ENCODE results near the gene FGGY. TPM values are rescaled to one million over a fixed set of nuclear protein-coding genes. Genes with fewer than 3 reads are reported as not detected.

Gene FGGY
- polyA plus RNA-seq, 3 donors = 22.8 to 26.2 (median 26.1) TPM

DNA sequence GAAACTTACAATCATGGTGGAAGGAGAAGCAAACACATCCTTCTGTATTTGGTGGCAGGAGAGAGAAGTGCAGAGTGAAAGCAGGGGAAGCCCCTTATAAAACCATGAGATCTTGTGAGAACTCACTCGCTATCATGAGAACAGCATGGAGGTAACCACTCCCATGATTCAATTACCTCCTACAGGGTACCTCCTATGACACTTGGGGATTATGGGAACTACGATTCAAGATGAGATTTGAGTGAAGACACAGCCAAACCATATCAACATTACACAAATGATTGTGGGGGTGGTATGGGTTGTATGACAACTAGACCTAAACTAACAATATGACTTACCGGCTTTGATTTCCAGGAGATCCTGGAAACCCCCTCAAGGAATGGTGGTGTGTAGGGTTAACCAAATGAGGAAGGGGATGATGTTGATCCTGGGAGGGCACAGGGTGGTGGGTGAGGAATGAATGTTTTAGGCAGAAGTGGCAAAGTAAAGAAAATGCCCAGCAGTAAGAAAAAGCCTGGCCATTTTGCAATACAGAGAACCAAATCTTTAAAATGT, 80.5 kb downstream of the FGGY start:
- no peak for DNase-seq (ENCODE audit: low read depth in 3 of 3, low spot score in 2 of 3)

DNA sequence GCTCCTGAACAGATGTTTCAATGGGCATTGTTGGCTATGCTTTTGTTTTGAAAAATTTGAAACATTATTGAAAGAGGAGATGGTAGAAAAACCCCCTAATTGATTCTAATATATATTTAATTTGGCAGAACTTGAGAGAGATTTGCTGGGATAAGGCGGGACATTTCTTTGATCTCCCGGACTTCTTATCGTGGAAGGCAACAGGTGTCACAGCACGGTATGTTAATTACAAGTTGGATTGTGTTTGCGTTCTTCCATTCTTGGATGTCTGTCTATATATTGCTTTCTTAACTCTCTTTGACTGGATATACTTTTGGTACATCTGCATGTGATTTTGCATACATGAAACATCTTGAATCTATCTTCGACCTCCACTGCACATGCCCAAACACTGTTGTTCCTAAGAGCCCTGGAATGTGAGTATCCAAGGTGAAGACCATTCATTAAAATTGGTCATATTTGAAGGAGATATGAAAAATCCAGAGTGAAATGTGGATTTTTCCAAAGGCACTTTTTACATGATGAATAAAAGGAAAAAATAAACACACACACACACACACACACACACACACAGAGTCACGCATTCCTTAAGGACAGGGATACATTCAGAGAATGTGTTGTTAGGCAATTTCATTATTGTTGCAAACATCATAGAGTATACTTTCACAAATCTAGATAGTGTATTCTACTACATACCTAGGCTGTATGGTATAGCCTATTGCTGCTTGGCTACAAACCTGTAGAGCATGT, 81.9 kb downstream of the FGGY start:
- DNase-seq (ENCODE audit: low read depth in 3 of 3, low spot score in 2 of 3) = no peak

GRCh38 chr1:59379371-59379728, 82.5 kb downstream of the FGGY start:
- no peak for DNase-seq (ENCODE audit: low read depth in 3 of 3, low spot score in 2 of 3)

- no peak for DNase-seq (ENCODE audit: low read depth in 3 of 3, low spot score in 2 of 3)
These were observed 87.1 kb downstream of the FGGY start for GRCh38 chr1:59383963-59384362.

DNA sequence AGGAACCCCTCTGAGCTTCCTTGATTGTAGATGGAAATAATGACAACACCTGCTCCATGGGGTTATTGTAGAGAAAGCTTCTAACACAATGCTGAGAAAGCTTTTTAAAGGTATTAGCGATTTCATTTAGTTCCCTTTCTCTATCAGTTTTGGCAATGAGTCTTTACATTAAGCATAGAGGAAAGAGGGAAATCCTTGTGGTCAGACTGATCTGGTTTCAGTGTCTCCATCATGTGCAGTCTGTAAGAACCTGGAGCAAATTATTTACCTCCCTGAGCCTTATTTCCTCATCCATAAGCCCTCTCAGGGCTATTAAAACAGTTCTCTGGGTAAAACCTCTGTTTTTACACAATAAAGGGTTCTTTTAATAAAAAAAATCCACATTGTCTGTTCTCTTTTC, 87.5 kb downstream of the FGGY start:
- DNase-seq (ENCODE audit: low read depth in 3 of 3, low spot score in 2 of 3) = no peak

DNA sequence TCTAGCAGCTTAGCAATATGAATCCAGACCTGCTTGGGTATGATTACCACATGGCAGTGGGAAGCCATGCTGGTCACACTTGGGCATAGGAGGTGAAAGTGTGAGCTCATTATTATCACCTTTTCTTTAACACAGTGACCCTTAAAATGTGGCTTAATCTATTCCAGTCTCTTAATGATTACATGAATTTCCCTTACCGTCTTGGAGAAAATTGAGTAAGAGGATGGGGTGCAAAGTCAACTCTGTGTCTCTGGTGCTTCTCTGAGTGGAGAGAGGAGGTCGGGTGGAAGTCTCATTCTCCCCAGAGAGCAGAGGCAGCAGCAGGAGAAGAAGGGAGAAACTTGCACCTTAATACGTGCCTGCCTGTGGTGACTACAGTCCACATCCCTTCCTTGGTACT, 91.3 kb downstream of the FGGY start:
- DNase-seq (ENCODE audit: low read depth in 3 of 3, low spot score in 2 of 3) = no peak

- no peak for DNase-seq (ENCODE audit: low read depth in 3 of 3, low spot score in 2 of 3)
These were observed 93.0 kb downstream of the FGGY start for GRCh38 chr1:59389847-59390246.

GRCh38 chr1:59390307-59390706, 93.4 kb downstream of the FGGY start:
- DNase-seq (ENCODE audit: low read depth in 3 of 3, low spot score in 2 of 3) = no peak

- DNase-seq (ENCODE audit: low read depth in 3 of 3, low spot score in 2 of 3) = no peak
These were observed 94.6 kb downstream of the FGGY start for GRCh38 chr1:59391212-59392179.

- peak; percentile 76 to 80 (median 78) for DNase-seq (ENCODE audit: low read depth in 3 of 3, low spot score in 2 of 3)
These were observed 96.6 kb downstream of the FGGY start for GRCh38 chr1:59393211-59394180.

GRCh38 chr1:59394706-59395425, 98.0 kb downstream of the FGGY start:
- DNase-seq (ENCODE audit: low read depth in 3 of 3, low spot score in 2 of 3) = no peak

- no peak for DNase-seq (ENCODE audit: low read depth in 3 of 3, low spot score in 2 of 3)
These were observed 99.5 kb downstream of the FGGY start for GRCh38 chr1:59396387-59396786.

GRCh38 chr1:59397139-59397858, 100.4 kb downstream of the FGGY start:
- DNase-seq (ENCODE audit: low read depth in 3 of 3, low spot score in 2 of 3) = no peak

DNA sequence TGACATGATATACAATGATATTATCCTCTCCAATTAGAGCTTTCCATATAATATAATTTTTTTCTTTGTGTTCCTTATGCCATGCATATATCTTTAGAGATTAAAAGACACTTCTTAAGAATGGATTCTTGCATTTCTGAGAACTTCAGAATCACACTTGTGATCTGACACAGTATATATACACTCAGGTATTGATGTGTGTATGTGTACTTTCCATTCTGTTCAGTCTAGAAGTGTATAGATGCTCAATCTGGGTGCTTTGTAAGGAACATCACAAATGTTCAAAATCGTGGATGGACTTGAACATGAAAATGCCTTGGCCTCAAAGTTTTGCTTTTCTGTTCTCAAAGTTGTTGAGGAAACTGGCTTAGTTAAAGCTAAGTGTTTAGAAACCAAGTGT, 102.7 kb downstream of the FGGY start:
- no peak for DNase-seq (ENCODE audit: low read depth in 3 of 3, low spot score in 2 of 3)

GRCh38 chr1:59401581-59401980, 104.7 kb downstream of the FGGY start:
- DNase-seq (ENCODE audit: low read depth in 3 of 3, low spot score in 2 of 3) = no peak

- DNase-seq (ENCODE audit: low read depth in 3 of 3, low spot score in 2 of 3) = no peak
These were observed 107.9 kb downstream of the FGGY start for GRCh38 chr1:59404796-59405195.

DNA sequence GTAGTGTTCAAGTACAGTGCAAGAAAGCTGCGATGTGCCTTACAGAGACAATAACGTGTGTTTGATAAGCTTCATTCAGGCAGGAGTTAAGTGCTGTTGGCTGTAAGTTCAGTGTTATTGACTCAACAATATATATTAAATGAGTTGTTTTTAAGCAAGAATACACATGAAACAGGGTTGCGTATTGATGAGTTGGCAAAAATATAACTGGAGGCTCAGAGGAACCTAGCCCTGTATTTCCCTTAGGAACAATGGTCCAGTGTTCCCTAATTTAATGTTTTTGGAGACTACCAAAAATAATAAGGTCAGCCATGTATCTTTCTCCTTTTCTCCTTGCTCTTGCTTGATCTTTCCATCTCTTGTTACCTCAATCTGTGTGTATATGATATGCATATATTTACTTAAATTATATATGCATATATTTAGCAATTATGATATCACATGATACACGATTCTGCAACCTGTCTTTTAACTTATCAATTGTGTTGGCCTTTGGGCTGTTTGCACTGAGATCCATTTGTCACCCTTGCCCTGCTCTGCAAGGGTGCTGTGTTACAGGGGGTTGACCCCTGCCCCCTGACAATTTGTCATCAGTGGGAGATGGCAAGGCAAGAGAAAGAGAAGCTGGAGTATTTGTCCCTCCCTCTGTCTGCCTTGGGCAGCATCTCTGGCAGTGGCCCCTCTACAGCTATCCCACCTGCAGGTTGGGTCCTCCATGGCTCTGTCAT, 109.7 kb downstream of the FGGY start:
- no peak for DNase-seq (ENCODE audit: low read depth in 3 of 3, low spot score in 2 of 3)

GRCh38 chr1:59408608-59409240, 111.8 kb downstream of the FGGY start:
- no peak for DNase-seq (ENCODE audit: low read depth in 3 of 3, low spot score in 2 of 3)
